ENCODE results near the gene SNAPC5. TPM values are rescaled to one million over a fixed set of nuclear protein-coding genes. Genes with fewer than 3 reads are reported as not detected.

SNAPC5 gene
- total RNA-seq, 1 donor from 2014 or later: 12.7 TPM

- H4K20me1 ChIP-seq (ENCODE audit: insufficient read depth, low read length): peaks cover 46% of the 10 kb centered on the region
- DNase-seq (ENCODE audit: low read depth): peak; percentile 60
- TF ChIP-seq CTCF (IDR thresholded peaks at IDR 0.05; ENCODE audit: insufficient read depth, low read depth, low read length) (no peak), EZH2 (IDR thresholded peaks at IDR 0.05; ENCODE audit: insufficient read depth, low read length) (no peak)
- no peak overlapping the region for H3K4me2 ChIP-seq (ENCODE audit: low read length)
- Mint-ChIP-seq H3K9me3 (ENCODE audit: unreplicated experiment) (no peaks in the 10 kb centered on the region), H3K27ac (ENCODE audit: unreplicated experiment) (peak overlapping the region; percentile 29), H3K36me3 (ENCODE audit: low read depth, unreplicated experiment) (peaks cover 19% of the 10 kb centered on the region), H3K4me1 (ENCODE audit: low read depth, unreplicated experiment) (peaks cover 28% of the 10 kb centered on the region), H3K4me3 (ENCODE audit: unreplicated experiment) (peak overlapping the region; percentile 11), H3K27me3 (ENCODE audit: low read depth, unreplicated experiment) (no peaks in the 10 kb centered on the region)
- no peaks in the 10 kb centered on the region for H3K27me3 ChIP-seq (ENCODE audit: insufficient read depth, low read length)
- FAIRE-seq: no peak
- no peaks in the 10 kb centered on the region for H3K9me3 ChIP-seq (ENCODE audit: insufficient read depth, low read depth, low read length)
- H3K4me1 ChIP-seq (ENCODE audit: insufficient read depth, low read length): peaks cover 8% of the 10 kb centered on the region
- H3K9ac ChIP-seq (ENCODE audit: low read length): no peak overlapping the region
- peaks cover 7% of the 10 kb centered on the region for H3K36me3 ChIP-seq (ENCODE audit: insufficient read depth, low read length)
- no peak overlapping the region for H3K27ac ChIP-seq (ENCODE audit: low read depth, low read length)
- peaks cover 5% of the 10 kb centered on the region for H3K79me2 ChIP-seq (ENCODE audit: insufficient read depth, low read length)
- no peak overlapping the region for H3K4me3 ChIP-seq (ENCODE audit: insufficient read depth, low read depth, low read length)
- no peak overlapping the region for H2AFZ ChIP-seq (ENCODE audit: low read depth, low read length)
Measured at GRCh38 chr15:66481107-66481856, 16.3 kb downstream of the SNAPC5 start.

GRCh38 chr15:66480267-66480666, 17.3 kb downstream of the SNAPC5 start:
- DNase-seq (ENCODE audit: low read depth) (no peak), FAIRE-seq (no peak)
- H3K27ac Mint-ChIP-seq (ENCODE audit: unreplicated experiment): no peak overlapping the region
- no peak overlapping the region for H2AFZ ChIP-seq (ENCODE audit: low read depth, low read length)
- TF ChIP-seq CTCF (IDR thresholded peaks at IDR 0.05; ENCODE audit: insufficient read depth, low read depth, low read length) (no peak), EZH2 (IDR thresholded peaks at IDR 0.05; ENCODE audit: insufficient read depth, low read length) (no peak)
- H3K9ac ChIP-seq (ENCODE audit: low read length): no peak overlapping the region
- no peaks in the 10 kb centered on the region for H3K9me3 Mint-ChIP-seq (ENCODE audit: unreplicated experiment)
- H3K27me3 Mint-ChIP-seq (ENCODE audit: low read depth, unreplicated experiment): no peaks in the 10 kb centered on the region
- H3K27ac ChIP-seq (ENCODE audit: low read depth, low read length): no peak overlapping the region
- H3K4me3 Mint-ChIP-seq (ENCODE audit: unreplicated experiment): no peak overlapping the region
- H3K79me2 ChIP-seq (ENCODE audit: insufficient read depth, low read length): peaks cover 4% of the 10 kb centered on the region
- H3K4me3 ChIP-seq (ENCODE audit: insufficient read depth, low read depth, low read length): no peak overlapping the region
- H3K4me1 ChIP-seq (ENCODE audit: insufficient read depth, low read length): peaks cover 8% of the 10 kb centered on the region
- no peaks in the 10 kb centered on the region for H3K27me3 ChIP-seq (ENCODE audit: insufficient read depth, low read length)
- no peak overlapping the region for H3K4me2 ChIP-seq (ENCODE audit: low read length)
- peaks cover 22% of the 10 kb centered on the region for H3K36me3 Mint-ChIP-seq (ENCODE audit: low read depth, unreplicated experiment)
- no peaks in the 10 kb centered on the region for H3K9me3 ChIP-seq (ENCODE audit: insufficient read depth, low read depth, low read length)
- peaks cover 4% of the 10 kb centered on the region for H3K36me3 ChIP-seq (ENCODE audit: insufficient read depth, low read length)
- peaks cover 30% of the 10 kb centered on the region for H3K4me1 Mint-ChIP-seq (ENCODE audit: low read depth, unreplicated experiment)
- H4K20me1 ChIP-seq (ENCODE audit: insufficient read depth, low read length): peaks cover 48% of the 10 kb centered on the region

- H3K27me3 Mint-ChIP-seq (ENCODE audit: low read depth, unreplicated experiment): no peaks in the 10 kb centered on the region
- Histone ChIP-seq H3K4me2 (ENCODE audit: low read length) (no peak overlapping the region), H4K20me1 (ENCODE audit: insufficient read depth, low read length) (peaks cover 33% of the 10 kb centered on the region), H3K9me3 (ENCODE audit: insufficient read depth, low read depth, low read length) (no peaks in the 10 kb centered on the region), H3K36me3 (ENCODE audit: insufficient read depth, low read length) (no peaks in the 10 kb centered on the region), H2AFZ (ENCODE audit: low read depth, low read length) (no peak overlapping the region), H3K4me3 (ENCODE audit: insufficient read depth, low read depth, low read length) (no peak overlapping the region), H3K4me1 (ENCODE audit: insufficient read depth, low read length) (peaks cover 11% of the 10 kb centered on the region), H3K9ac (ENCODE audit: low read length) (no peak overlapping the region), H3K79me2 (ENCODE audit: insufficient read depth, low read length) (peaks cover 4% of the 10 kb centered on the region), H3K27me3 (ENCODE audit: insufficient read depth, low read length) (no peaks in the 10 kb centered on the region), H3K27ac (ENCODE audit: low read depth, low read length) (no peak overlapping the region)
- H3K27ac Mint-ChIP-seq (ENCODE audit: unreplicated experiment): peak overlapping the region; percentile 68
- FAIRE-seq (no peak), DNase-seq (ENCODE audit: low read depth) (no peak)
- no peaks in the 10 kb centered on the region for H3K9me3 Mint-ChIP-seq (ENCODE audit: unreplicated experiment)
- peaks cover 11% of the 10 kb centered on the region for H3K36me3 Mint-ChIP-seq (ENCODE audit: low read depth, unreplicated experiment)
- H3K4me3 Mint-ChIP-seq (ENCODE audit: unreplicated experiment): no peak overlapping the region
- TF ChIP-seq EZH2 (IDR thresholded peaks at IDR 0.05; ENCODE audit: insufficient read depth, low read length): no peak
- TF ChIP-seq CTCF (IDR thresholded peaks at IDR 0.05; ENCODE audit: insufficient read depth, low read depth, low read length): no peak
- peaks cover 39% of the 10 kb centered on the region for H3K4me1 Mint-ChIP-seq (ENCODE audit: low read depth, unreplicated experiment)
Measured at GRCh38 chr15:66477011-66477410, 20.6 kb downstream of the SNAPC5 start.
